ENCODE measurements around the gene PRKD1. TPM values are rescaled to one million over a fixed set of nuclear protein-coding genes. Genes with fewer than 3 reads are reported as not detected.

PRKD1 gene
- total and polyA plus RNA-seq, 10 of the 15 experiments (the other 5 are each of a cell fraction or from before 2014, with no cell fraction given), result 0.02 to 0.56 TPM; not detected in 8

DNA sequence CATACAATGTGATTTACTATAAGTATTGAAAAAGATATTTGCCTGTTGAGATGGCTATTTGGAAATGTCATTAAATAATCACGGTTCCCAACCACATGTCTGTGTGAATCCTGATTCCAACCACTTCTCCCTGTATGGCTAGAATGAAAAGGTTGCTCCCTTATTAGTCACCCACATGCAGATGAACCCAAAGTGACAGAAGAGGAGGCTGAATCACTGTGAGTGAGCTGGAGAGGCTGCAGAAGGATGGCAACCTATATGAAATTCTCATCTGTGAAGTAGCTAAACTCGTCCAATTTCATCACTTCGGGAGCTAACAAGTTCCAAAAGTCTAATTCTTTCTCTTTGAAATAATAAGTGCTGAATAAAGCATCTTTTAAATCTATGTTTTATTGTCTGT, 300.5 kb downstream of the PRKD1 start:
- DNase-seq (ENCODE audit: low read depth, low spot score) (no peak), FAIRE-seq (no peak), ATAC-seq (no peak)
- Histone ChIP-seq H3K9ac (ENCODE audit: control insufficient read depth, insufficient read depth, low read length) (no peak overlapping the region), H3K36me3 (ENCODE audit: control insufficient read depth in 2 of 2, insufficient read depth in 2 of 2, low read length in 1 of 2) (no peaks in the 10 kb centered on the region), H3K4me1 (ENCODE audit: control insufficient read depth, insufficient read depth, low read length) (no peaks in the 10 kb centered on the region), H3K4me3 (no peak overlapping the region), H4K20me1 (ENCODE audit: control insufficient read depth, insufficient read depth) (no peaks in the 10 kb centered on the region), H3K79me2 (ENCODE audit: control insufficient read depth, insufficient read depth, low read length) (no peaks in the 10 kb centered on the region), H2AFZ (ENCODE audit: control insufficient read depth, low read depth, low read length) (no peak overlapping the region), H3K27me3 (replicated peaks in 1 of 2; ENCODE audit: control insufficient read depth in 2 of 2, insufficient read depth in 2 of 2, low read length in 1 of 2) (no peaks in the 10 kb centered on the region), H3K9me3 (replicated peaks; ENCODE audit: control insufficient read depth, insufficient read depth, low read length) (no peaks in the 10 kb centered on the region; the same call in 2 of the 3 replicates), H3K4me2 (ENCODE audit: control insufficient read depth, insufficient read depth) (no peak overlapping the region), H3K27ac (ENCODE audit: control insufficient read depth, insufficient read depth) (no peak overlapping the region)
- 6% methylated on average over 3 of the region's 3 CpGs for WGBS (ENCODE audit: insufficient coverage, insufficient replicate concordance, low lambda C conversion rate, missing lambda C conversion rate)
- TF ChIP-seq, protein P1, sequence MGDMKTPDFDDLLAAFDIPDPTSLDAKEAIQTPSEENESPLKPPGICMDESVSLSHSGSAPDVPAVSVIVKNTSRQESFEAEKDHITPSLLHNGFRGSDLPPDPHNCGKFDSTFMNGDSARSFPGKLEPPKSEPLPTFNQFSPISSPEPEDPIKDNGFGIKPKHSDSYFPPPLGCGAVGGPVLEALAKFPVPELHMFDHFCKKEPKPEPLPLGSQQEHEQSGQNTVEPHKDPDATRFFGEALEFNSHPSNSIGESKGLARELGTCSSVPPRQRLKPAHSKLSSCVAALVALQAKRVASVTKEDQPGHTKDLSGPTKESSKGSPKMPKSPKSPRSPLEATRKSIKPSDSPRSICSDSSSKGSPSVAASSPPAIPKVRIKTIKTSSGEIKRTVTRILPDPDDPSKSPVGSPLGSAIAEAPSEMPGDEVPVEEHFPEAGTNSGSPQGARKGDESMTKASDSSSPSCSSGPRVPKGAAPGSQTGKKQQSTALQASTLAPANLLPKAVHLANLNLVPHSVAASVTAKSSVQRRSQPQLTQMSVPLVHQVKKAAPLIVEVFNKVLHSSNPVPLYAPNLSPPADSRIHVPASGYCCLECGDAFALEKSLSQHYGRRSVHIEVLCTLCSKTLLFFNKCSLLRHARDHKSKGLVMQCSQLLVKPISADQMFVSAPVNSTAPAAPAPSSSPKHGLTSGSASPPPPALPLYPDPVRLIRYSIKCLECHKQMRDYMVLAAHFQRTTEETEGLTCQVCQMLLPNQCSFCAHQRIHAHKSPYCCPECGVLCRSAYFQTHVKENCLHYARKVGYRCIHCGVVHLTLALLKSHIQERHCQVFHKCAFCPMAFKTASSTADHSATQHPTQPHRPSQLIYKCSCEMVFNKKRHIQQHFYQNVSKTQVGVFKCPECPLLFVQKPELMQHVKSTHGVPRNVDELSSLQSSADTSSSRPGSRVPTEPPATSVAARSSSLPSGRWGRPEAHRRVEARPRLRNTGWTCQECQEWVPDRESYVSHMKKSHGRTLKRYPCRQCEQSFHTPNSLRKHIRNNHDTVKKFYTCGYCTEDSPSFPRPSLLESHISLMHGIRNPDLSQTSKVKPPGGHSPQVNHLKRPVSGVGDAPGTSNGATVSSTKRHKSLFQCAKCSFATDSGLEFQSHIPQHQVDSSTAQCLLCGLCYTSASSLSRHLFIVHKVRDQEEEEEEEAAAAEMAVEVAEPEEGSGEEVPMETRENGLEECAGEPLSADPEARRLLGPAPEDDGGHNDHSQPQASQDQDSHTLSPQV (IDR thresholded peaks at IDR 0.05), result no peak
- TF ChIP-seq ZBED1 (IDR thresholded peaks at IDR 0.05; ENCODE audit: borderline replicate concordance), result no peak
- TF ChIP-seq IRF4 (IDR thresholded peaks at IDR 0.05; ENCODE audit: low read depth, low read length), result no peak
- no peak for TF ChIP-seq MEF2A (IDR thresholded peaks at IDR 0.05; ENCODE audit: insufficient read depth, low read depth, low read length)
- TF ChIP-seq FOS (IDR thresholded peaks at IDR 0.05; ENCODE audit: borderline replicate concordance, extremely low read depth, insufficient read length), result no peak
- no peak for TF ChIP-seq ZNF207 (IDR thresholded peaks at IDR 0.05; ENCODE audit: borderline replicate concordance)
- TF ChIP-seq EP300 (IDR thresholded peaks at IDR 0.05; ENCODE audit: borderline replicate concordance in 1 of 2, control insufficient read depth in 1 of 2, low read depth in 2 of 2, low read length in 2 of 2), result no peak
- no peak for TF ChIP-seq MYC (IDR thresholded peaks at IDR 0.05; ENCODE audit: insufficient read depth, insufficient read length, insufficient replicate concordance, low read length, severe bottlenecking)
- TF ChIP-seq, protein P2, sequence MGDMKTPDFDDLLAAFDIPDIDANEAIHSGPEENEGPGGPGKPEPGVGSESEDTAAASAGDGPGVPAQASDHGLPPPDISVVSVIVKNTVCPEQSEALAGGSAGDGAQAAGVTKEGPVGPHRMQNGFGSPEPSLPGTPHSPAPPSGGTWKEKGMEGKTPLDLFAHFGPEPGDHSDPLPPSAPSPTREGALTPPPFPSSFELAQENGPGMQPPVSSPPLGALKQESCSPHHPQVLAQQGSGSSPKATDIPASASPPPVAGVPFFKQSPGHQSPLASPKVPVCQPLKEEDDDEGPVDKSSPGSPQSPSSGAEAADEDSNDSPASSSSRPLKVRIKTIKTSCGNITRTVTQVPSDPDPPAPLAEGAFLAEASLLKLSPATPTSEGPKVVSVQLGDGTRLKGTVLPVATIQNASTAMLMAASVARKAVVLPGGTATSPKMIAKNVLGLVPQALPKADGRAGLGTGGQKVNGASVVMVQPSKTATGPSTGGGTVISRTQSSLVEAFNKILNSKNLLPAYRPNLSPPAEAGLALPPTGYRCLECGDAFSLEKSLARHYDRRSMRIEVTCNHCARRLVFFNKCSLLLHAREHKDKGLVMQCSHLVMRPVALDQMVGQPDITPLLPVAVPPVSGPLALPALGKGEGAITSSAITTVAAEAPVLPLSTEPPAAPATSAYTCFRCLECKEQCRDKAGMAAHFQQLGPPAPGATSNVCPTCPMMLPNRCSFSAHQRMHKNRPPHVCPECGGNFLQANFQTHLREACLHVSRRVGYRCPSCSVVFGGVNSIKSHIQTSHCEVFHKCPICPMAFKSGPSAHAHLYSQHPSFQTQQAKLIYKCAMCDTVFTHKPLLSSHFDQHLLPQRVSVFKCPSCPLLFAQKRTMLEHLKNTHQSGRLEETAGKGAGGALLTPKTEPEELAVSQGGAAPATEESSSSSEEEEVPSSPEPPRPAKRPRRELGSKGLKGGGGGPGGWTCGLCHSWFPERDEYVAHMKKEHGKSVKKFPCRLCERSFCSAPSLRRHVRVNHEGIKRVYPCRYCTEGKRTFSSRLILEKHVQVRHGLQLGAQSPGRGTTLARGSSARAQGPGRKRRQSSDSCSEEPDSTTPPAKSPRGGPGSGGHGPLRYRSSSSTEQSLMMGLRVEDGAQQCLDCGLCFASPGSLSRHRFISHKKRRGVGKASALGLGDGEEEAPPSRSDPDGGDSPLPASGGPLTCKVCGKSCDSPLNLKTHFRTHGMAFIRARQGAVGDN (IDR thresholded peaks at IDR 0.05), result no peak
- TF ChIP-seq CBX3 (IDR thresholded peaks at IDR 0.05; ENCODE audit: borderline replicate concordance, low read depth), result no peak
- ChIA-PET POLR2A (no interaction called here), SMC1A (ENCODE audit: uncharacterized antibody, unreplicated experiment) (no interaction called here), RAD21 (ENCODE audit: unreplicated experiment) (no interaction called here), CTCF (no interaction called here)
- BruUV-seq (replicated peaks), result no TSS peak
- in situ Hi-C loops (cut with MboI) (no loop called here), intact Hi-C loops (cut with micrococcal nuclease; ENCODE audit: unreplicated experiment) (no loop called here)
